Activated naive CD8-positive, alpha-beta T cell (primary cell): ENCODE data around the gene CDHR3.

Source experiments
- H3K27ac Mint-ChIP-seq: one replicate; pipeline ENCODE4 v1.8.0; 2021; ENCODE audit warnings: mixed read lengths
- H3K27me3 Mint-ChIP-seq: one replicate; pipeline ENCODE4 v1.8.0; 2021; ENCODE audit warnings: mixed read lengths
- H3K36me3 Mint-ChIP-seq: one replicate; pipeline ENCODE4 v1.8.0; 2021; ENCODE audit warnings: mixed read lengths
- H3K4me1 Mint-ChIP-seq: one replicate; pipeline ENCODE4 v1.8.0; 2021; ENCODE audit warnings: low read depth, mixed read lengths
- H3K4me3 Mint-ChIP-seq: one replicate; pipeline ENCODE4 v1.8.0; 2021; ENCODE audit warnings: mild to moderate bottlenecking, mixed read lengths
- H3K9me3 Mint-ChIP-seq: one replicate; pipeline ENCODE4 v1.8.0; 2021; ENCODE audit warnings: low read depth, mixed read lengths

The CDHR3 gene

GRCh38 chr7:105963038-105963667, at the start of gene CDHR3:
Gene CDHR3 (plus strand): TSS chr7:105963264. CDS start chr7:105963319, 55 bp downstream.
- no peaks in the 10 kb centered on the region for H3K36me3 Mint-ChIP-seq
- no peaks in the 10 kb centered on the region for H3K9me3 Mint-ChIP-seq
- no peak within 1 kb of the TSS for H3K4me3 Mint-ChIP-seq
- H3K27ac Mint-ChIP-seq, result no peak within 1 kb of the TSS
- H3K4me1 Mint-ChIP-seq, result no peaks in the 10 kb centered on the region
- no peaks in the 10 kb centered on the region for H3K27me3 Mint-ChIP-seq

GRCh38 chr7:105913947-105914346, 49.1 kb upstream of the CDHR3 start:
- Mint-ChIP-seq H3K4me3 (no peak overlapping the region), H3K9me3 (peaks cover 3% of the 10 kb centered on the region), H3K4me1 (no peaks in the 10 kb centered on the region), H3K27me3 (no peaks in the 10 kb centered on the region), H3K27ac (no peak overlapping the region), H3K36me3 (peaks cover 29% of the 10 kb centered on the region)

- H3K27ac Mint-ChIP-seq, result no peak overlapping the region
- H3K9me3 Mint-ChIP-seq, result no peaks in the 10 kb centered on the region
- H3K4me3 Mint-ChIP-seq, result no peak overlapping the region
- peaks cover 2% of the 10 kb centered on the region for H3K4me1 Mint-ChIP-seq
- H3K27me3 Mint-ChIP-seq, result no peaks in the 10 kb centered on the region
- peaks cover 23% of the 10 kb centered on the region for H3K36me3 Mint-ChIP-seq
These were observed 46.5 kb upstream of the CDHR3 start for GRCh38 chr7:105916603-105917002.

- Mint-ChIP-seq H3K36me3 (peaks cover 18% of the 10 kb centered on the region), H3K27ac (no peak overlapping the region), H3K27me3 (no peaks in the 10 kb centered on the region), H3K4me3 (no peak overlapping the region), H3K4me1 (peaks cover 2% of the 10 kb centered on the region), H3K9me3 (no peaks in the 10 kb centered on the region)
These were observed 45.4 kb upstream of the CDHR3 start for GRCh38 chr7:105917659-105918058.

- Mint-ChIP-seq H3K4me1 (peaks cover 26% of the 10 kb centered on the region), H3K9me3 (no peaks in the 10 kb centered on the region), H3K27me3 (no peaks in the 10 kb centered on the region), H3K36me3 (peaks cover 17% of the 10 kb centered on the region), H3K27ac (no peak overlapping the region), H3K4me3 (no peak overlapping the region)
These were observed 42.3 kb upstream of the CDHR3 start for GRCh38 chr7:105920766-105921165.

- peak overlapping the region; percentile 15 for H3K4me3 Mint-ChIP-seq
- H3K27ac Mint-ChIP-seq, result peak overlapping the region; percentile 80
- H3K4me1 Mint-ChIP-seq, result peaks cover 41% of the 10 kb centered on the region
- no peaks in the 10 kb centered on the region for H3K27me3 Mint-ChIP-seq
- H3K9me3 Mint-ChIP-seq, result no peaks in the 10 kb centered on the region
- H3K36me3 Mint-ChIP-seq, result peaks cover 9% of the 10 kb centered on the region
These were observed 38.1 kb upstream of the CDHR3 start for GRCh38 chr7:105924945-105925344.

- Mint-ChIP-seq H3K27ac (no peak overlapping the region), H3K27me3 (no peaks in the 10 kb centered on the region), H3K9me3 (no peaks in the 10 kb centered on the region), H3K36me3 (peaks cover 10% of the 10 kb centered on the region), H3K4me3 (no peak overlapping the region), H3K4me1 (peaks cover 41% of the 10 kb centered on the region)
These were observed 36.9 kb upstream of the CDHR3 start for GRCh38 chr7:105926131-105926530.

GRCh38 chr7:105931179-105931578, 31.9 kb upstream of the CDHR3 start:
- Mint-ChIP-seq H3K9me3 (no peaks in the 10 kb centered on the region), H3K27ac (no peak overlapping the region), H3K4me1 (peaks cover 28% of the 10 kb centered on the region), H3K4me3 (no peak overlapping the region), H3K27me3 (no peaks in the 10 kb centered on the region), H3K36me3 (peaks cover 9% of the 10 kb centered on the region)

GRCh38 chr7:105932835-105933477, 30.1 kb upstream of the CDHR3 start:
- H3K4me1 Mint-ChIP-seq, result peaks cover 17% of the 10 kb centered on the region
- H3K27me3 Mint-ChIP-seq, result no peaks in the 10 kb centered on the region
- H3K36me3 Mint-ChIP-seq, result peaks cover 7% of the 10 kb centered on the region
- no peak overlapping the region for H3K4me3 Mint-ChIP-seq
- no peaks in the 10 kb centered on the region for H3K9me3 Mint-ChIP-seq
- no peak overlapping the region for H3K27ac Mint-ChIP-seq

- no peak overlapping the region for H3K4me3 Mint-ChIP-seq
- H3K27ac Mint-ChIP-seq, result no peak overlapping the region
- no peaks in the 10 kb centered on the region for H3K9me3 Mint-ChIP-seq
- H3K4me1 Mint-ChIP-seq, result peaks cover 15% of the 10 kb centered on the region
- no peaks in the 10 kb centered on the region for H3K27me3 Mint-ChIP-seq
- peaks cover 5% of the 10 kb centered on the region for H3K36me3 Mint-ChIP-seq
These were observed 28.4 kb upstream of the CDHR3 start for GRCh38 chr7:105934572-105935185.

GRCh38 chr7:105935250-105935649, 27.8 kb upstream of the CDHR3 start:
- H3K9me3 Mint-ChIP-seq, result no peaks in the 10 kb centered on the region
- H3K27ac Mint-ChIP-seq, result no peak overlapping the region
- peaks cover 2% of the 10 kb centered on the region for H3K36me3 Mint-ChIP-seq
- H3K4me1 Mint-ChIP-seq, result peaks cover 15% of the 10 kb centered on the region
- no peaks in the 10 kb centered on the region for H3K27me3 Mint-ChIP-seq
- H3K4me3 Mint-ChIP-seq, result no peak overlapping the region

GRCh38 chr7:105937411-105937810, 25.7 kb upstream of the CDHR3 start:
- Mint-ChIP-seq H3K4me1 (peaks cover 7% of the 10 kb centered on the region), H3K27me3 (no peaks in the 10 kb centered on the region), H3K4me3 (no peak overlapping the region), H3K36me3 (no peaks in the 10 kb centered on the region), H3K27ac (no peak overlapping the region), H3K9me3 (no peaks in the 10 kb centered on the region)

GRCh38 chr7:105940109-105940508, 23.0 kb upstream of the CDHR3 start:
- no peaks in the 10 kb centered on the region for H3K4me1 Mint-ChIP-seq
- H3K9me3 Mint-ChIP-seq, result no peaks in the 10 kb centered on the region
- no peaks in the 10 kb centered on the region for H3K27me3 Mint-ChIP-seq
- no peak overlapping the region for H3K4me3 Mint-ChIP-seq
- no peaks in the 10 kb centered on the region for H3K36me3 Mint-ChIP-seq
- H3K27ac Mint-ChIP-seq, result no peak overlapping the region

GRCh38 chr7:105941596-105941995, 21.5 kb upstream of the CDHR3 start:
- Mint-ChIP-seq H3K9me3 (no peaks in the 10 kb centered on the region), H3K27ac (no peak overlapping the region), H3K4me1 (no peaks in the 10 kb centered on the region), H3K4me3 (no peak overlapping the region), H3K36me3 (no peaks in the 10 kb centered on the region), H3K27me3 (no peaks in the 10 kb centered on the region)

- no peak overlapping the region for H3K4me3 Mint-ChIP-seq
- no peaks in the 10 kb centered on the region for H3K9me3 Mint-ChIP-seq
- H3K27me3 Mint-ChIP-seq, result no peaks in the 10 kb centered on the region
- no peaks in the 10 kb centered on the region for H3K36me3 Mint-ChIP-seq
- H3K27ac Mint-ChIP-seq, result no peak overlapping the region
- H3K4me1 Mint-ChIP-seq, result no peaks in the 10 kb centered on the region
These were observed 19.6 kb upstream of the CDHR3 start for GRCh38 chr7:105943486-105943885.
